Activated naive CD4-positive, alpha-beta T cell treated with anti-CD3 and anti-CD28 coated beads, Interleukin-2, amount 50 U/mL, for 16 hours (primary cell): ENCODE data around the gene MAPRE2.

Experiments
- DNase-seq: peaks from one replicate; pipeline ENCODE4 v3.0.0-alpha.2; 2020

Gene MAPRE2

DNA sequence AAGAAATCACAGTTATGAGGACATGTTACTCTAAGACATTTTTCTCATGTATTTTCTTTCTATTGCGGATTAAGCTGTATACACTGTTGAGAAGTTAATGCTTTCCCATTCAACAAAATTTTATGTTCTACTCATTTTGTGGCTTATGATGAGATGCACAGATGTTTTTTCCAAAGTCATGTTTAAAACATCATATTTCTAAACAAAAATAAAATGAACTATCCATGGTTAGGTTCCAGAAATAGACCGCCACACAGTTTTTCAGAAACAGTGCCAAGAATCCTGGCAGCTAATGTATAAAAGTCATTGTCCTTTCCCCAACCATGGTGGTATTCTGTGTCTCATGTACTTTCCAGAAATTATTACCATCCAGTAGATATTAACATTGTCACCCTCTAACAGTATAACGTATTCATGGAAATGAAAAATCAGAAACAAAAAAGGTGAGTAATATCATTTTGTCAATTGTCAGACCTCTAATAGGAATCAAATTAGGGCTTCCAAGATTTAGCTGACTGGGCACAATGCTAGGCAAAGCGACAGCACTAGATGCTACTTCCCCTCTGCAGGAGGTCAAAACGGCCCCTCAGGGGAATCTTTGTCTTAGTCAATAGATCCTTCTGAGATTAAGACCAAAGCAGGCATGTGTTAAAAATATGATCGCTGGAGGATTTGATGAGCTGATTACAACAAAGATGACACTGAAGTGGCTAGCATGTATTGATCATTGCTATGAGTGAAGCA is 145.2 kb downstream of the MAPRE2 start:
- no peak for DNase-seq

DNA sequence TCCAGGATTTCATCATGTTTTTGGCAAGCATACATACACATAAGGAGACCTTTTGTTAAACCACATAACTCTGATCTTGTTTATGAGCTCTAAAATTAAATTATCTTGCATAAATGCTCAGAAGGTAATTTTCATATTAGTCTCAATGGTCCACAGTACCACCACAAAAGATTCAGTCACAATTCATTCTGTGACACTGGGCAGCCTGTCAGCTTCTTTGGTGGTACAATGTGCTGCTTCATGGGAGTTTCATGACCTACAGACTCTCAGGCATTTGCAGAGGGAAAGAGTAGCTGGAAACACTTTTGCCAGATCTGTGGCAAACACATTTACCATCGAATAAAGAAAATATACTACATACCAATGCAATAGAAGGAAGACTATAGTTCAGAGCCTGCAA is 148.3 kb downstream of the MAPRE2 start:
- DNase-seq = no peak

DNA sequence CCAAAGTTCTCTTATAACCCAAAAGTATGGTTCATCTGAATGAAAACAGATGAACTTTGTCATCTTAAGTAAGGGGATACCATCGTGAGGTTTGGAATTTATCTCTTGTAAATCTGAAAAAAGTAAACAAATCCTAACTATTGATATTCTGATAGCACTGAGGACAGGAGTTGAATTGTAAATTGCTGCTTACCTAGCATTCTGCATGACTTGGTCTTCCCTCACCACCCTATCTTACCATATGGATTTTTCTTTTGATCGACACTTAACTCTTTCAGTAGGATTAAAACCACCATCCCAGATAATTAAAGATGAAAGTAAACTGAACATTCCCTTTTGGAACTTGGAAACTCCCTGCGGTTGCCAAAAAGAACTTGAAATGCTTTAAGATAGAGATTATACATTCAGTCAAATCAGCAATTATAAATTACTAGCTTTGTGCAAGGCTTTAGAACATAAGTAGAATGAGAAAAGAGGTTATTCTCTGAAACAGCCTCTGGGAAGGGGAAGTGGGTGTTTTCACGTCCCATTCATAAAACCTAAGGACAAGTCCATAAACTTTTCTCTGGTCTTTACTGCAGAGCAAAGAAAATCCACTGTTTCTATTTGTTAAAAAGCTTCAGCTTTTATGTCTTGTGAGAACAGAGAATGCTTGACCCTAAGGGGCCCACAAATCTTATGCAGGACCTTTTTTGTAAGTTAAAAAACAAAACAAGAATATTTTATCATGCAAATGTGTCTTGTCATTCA is 149.9 kb downstream of the MAPRE2 start:
- DNase-seq = no peak

DNA sequence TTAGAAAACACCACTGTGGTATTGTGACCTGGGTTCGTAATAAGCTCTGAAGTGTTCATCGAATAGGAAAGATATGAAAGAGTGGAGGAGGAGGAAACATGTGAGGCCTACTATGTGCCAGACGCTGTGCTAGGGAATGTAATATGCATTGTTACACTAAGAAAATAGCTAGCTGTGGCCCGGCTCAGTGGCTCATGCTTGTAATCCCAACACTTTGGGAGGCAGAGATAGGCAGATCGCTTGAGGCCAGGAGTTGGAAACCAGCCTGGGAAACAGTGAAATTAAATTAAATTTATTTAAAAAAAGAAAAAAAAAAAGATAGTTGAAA is 150.4 kb downstream of the MAPRE2 start:
- no peak for DNase-seq

DNA sequence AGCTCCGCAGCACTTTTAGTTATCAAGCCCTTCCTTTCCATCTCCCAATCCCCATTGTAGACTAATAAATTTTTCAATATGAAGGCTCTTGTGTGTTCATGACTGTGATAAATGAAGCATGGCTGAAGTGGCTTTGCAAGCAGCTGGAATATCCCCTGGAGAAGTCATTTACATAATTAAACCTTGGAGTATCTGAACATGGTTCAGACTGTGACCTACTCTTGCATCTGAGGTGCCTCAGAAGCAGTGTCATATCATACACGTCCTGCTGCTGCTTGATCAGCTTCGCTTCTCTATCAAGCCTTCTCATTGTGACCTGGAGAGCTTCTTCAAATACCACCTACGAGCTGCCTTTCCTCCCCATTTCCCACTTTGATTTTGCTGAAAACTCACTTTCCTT is 151.2 kb downstream of the MAPRE2 start:
- no peak for DNase-seq
